NK-92 treated with Interleukin-12 subunit alpha and Interleukin-12 subunit beta, amount 100 ng/mL, for 24 hours (cell line): ENCODE results near the gene SKAP1.
"Not testable (repeated sequence)": the region's sequence is repeated elsewhere in the genome, so short reads cannot be mapped to it uniquely, and the experiment has no call there.

ENCODE experiments used
- DNase-seq: peaks from one replicate; lab custom pipeline; 2025; lab: John Stamatoyannopoulos, UW

The SKAP1 gene

GRCh38 chr17:48373130-48373830 is 56.7 kb downstream of the SKAP1 start:
- no peak for DNase-seq

- DNase-seq = not testable (repeated sequence)
Measured at GRCh38 chr17:48368967-48369366, 61.0 kb downstream of the SKAP1 start.

- no peak for DNase-seq
Measured at GRCh38 chr17:48368352-48368908, 61.6 kb downstream of the SKAP1 start.

- no peak for DNase-seq
Measured at GRCh38 chr17:48363161-48363560, 66.9 kb downstream of the SKAP1 start.

GRCh38 chr17:48360861-48361633 is 69.0 kb downstream of the SKAP1 start:
- not testable (repeated sequence) for DNase-seq

GRCh38 chr17:48357779-48358602 is 72.0 kb downstream of the SKAP1 start:
- DNase-seq = no peak

- no peak for DNase-seq
Measured at GRCh38 chr17:48356866-48357265, 73.1 kb downstream of the SKAP1 start.

- DNase-seq = no peak
Measured at GRCh38 chr17:48352630-48353029, 77.4 kb downstream of the SKAP1 start.

GRCh38 chr17:48351911-48352332 is 78.1 kb downstream of the SKAP1 start:
- DNase-seq = no peak

- no peak for DNase-seq
Measured at GRCh38 chr17:48348352-48348751, 81.7 kb downstream of the SKAP1 start.

- no peak for DNase-seq
Measured at GRCh38 chr17:48347177-48347576, 82.8 kb downstream of the SKAP1 start.

GRCh38 chr17:48344251-48344650 is 85.8 kb downstream of the SKAP1 start:
- DNase-seq = no peak

DNA sequence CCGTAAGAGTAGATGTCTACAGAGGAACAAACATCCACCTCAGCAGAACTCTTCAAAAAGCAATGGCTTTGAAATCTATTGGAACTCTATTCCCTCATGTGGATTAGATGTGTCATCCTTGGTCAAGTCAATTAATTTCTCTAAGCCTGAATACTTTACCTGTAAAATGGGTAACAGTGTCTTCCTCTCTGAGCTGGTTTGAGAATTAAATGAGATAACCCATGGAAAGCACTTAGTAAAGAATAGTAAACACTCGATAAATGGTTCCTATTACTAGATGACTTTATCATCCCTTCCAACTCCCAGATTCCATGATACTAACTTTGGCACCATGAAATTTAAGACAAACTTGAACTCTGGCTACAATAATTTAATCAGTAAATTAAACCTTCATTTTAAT is 89.1 kb downstream of the SKAP1 start:
- no peak for DNase-seq

GRCh38 chr17:48338720-48339119 is 91.3 kb downstream of the SKAP1 start:
- DNase-seq = no peak

DNA sequence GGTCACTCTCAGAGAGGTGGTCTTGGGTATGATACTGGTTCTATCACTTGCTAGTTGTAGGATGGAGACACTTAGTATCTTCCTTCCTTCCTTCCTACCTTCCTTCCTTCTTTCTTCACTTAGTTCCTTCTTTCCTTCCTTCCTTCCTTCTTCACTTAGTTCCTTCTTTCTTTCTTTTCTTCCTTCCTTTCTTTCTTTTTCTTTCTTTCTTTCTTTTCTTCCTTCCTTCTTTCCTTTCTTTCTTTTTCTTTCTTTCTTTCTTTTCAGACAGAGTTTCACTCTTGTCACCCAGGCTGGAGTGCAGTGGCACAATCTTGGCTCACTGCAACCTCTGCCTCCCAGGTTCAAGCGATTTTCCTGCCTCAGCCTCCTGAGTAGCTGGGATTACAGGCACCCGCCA is 92.1 kb downstream of the SKAP1 start:
- DNase-seq = not testable (repeated sequence)

DNA sequence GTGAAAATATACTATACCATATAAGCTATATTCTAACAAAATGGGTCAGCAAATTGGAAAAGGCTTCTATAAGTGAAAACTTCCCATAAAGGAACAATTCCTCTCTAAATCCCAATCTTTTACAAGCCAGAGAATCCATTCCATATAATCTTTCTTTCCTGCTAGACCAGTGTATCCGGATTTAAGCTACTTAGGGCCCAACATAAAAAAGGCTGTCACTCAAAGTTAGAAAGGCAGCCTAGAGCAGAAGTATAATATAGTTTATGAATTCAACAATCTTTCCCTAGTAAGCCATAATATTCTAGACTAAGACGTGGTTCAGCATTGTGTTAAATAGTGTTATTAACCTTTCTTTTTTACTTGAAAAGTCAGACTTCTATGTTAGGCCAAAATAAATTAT is 93.0 kb downstream of the SKAP1 start:
- DNase-seq = no peak

- no peak for DNase-seq
Measured at GRCh38 chr17:48335858-48336500, 94.0 kb downstream of the SKAP1 start.

- no peak for DNase-seq
Measured at GRCh38 chr17:48335146-48335784, 94.7 kb downstream of the SKAP1 start.

DNA sequence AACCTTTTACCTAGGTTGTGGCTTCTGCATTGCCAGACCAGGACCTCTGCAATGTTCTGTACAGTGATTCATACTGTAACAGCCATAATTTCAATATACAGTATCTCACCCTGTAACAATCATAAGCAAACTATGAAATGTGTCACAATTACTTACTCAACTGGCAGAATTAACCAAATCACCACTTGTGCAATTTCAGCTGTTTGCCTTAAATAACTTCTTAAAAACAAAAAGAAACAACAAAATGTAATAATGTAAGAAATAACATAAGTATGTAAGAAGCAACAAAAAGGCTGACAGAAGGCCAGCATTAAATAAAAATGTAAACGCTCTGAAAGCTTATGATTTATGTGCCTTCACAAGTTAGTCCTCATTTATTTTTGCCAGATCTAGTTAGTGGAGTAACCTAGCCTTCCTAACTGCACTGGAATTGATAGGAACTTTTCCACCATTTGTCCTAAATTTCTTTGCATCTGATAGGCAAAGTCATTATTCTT is 96.9 kb downstream of the SKAP1 start:
- peak; percentile 3 for DNase-seq

GRCh38 chr17:48330887-48331286 is 99.1 kb downstream of the SKAP1 start:
- no peak for DNase-seq

DNA sequence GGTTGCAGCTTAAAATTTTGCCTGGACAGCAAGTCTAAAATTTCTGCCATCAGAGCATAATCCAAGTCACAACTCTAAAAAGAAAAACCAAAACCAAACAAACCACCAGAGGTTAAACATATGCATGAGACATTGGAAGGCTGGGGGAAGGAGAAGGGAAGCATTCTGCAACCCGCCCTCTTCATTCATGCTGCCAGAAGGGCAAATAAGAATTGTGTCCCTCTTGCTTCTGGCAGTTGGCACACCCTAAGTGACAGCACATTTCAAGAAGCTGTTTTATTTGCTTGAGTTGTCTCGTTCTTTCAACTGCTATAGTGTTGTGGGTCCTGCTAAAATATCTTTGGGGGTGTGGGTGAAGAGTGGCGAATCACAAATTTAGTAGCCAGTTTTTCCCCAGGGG is 99.6 kb downstream of the SKAP1 start:
- no peak for DNase-seq
